NCI-H345 treated with DMSO at 0.1 percent for 48 hours (cell line): ENCODE results near the gene RNASEH2C.
"Not testable (repeated sequence)": the region's sequence is repeated elsewhere in the genome, so short reads cannot be mapped to it uniquely, and the experiment has no call there.

Experiments
- DNase-seq: peaks from one replicate; lab custom pipeline; 2025; ENCODE audit not compliant: unreplicated experiment; lab: John Stamatoyannopoulos, UW

Gene RNASEH2C

GRCh38 chr11:65717906-65718305, 2.7 kb downstream of the RNASEH2C start:
- DNase-seq, result no peak

GRCh38 chr11:65716774-65717405, 3.7 kb downstream of the RNASEH2C start:
- no peak for DNase-seq

GRCh38 chr11:65716302-65716701, 4.3 kb downstream of the RNASEH2C start:
- DNase-seq, result no peak

GRCh38 chr11:65714433-65714832, 6.2 kb downstream of the RNASEH2C start:
- DNase-seq, result no peak

GRCh38 chr11:65713212-65713969, 7.2 kb downstream of the RNASEH2C start:
- no peak for DNase-seq

- no peak for DNase-seq
Measured at GRCh38 chr11:65712633-65713076, 7.9 kb downstream of the RNASEH2C start.

- DNase-seq, result peak; percentile 94
Measured at GRCh38 chr11:65711785-65712632, 8.6 kb downstream of the RNASEH2C start, which contains the start of gene KAT5. TSS of gene KAT5 (plus strand) at chr11:65712252. CDS start at chr11:65712268, 16 bp downstream.

- no peak for DNase-seq
Measured at GRCh38 chr11:65710421-65710820, 10.2 kb downstream of the RNASEH2C start.

GRCh38 chr11:65709661-65710060, 10.9 kb downstream of the RNASEH2C start:
- DNase-seq, result no peak

GRCh38 chr11:65708451-65708850, 12.1 kb downstream of the RNASEH2C start:
- no peak for DNase-seq

GRCh38 chr11:65707002-65707401, 13.6 kb downstream of the RNASEH2C start:
- DNase-seq, result not testable (repeated sequence)

- not testable (repeated sequence) for DNase-seq
Measured at GRCh38 chr11:65706303-65706763, 14.3 kb downstream of the RNASEH2C start.

GRCh38 chr11:65703846-65704245, 16.8 kb downstream of the RNASEH2C start:
- DNase-seq, result no peak

GRCh38 chr11:65701686-65702085, 18.9 kb downstream of the RNASEH2C start:
- no peak for DNase-seq

- peak; percentile 16 for DNase-seq
Measured at GRCh38 chr11:65700399-65700798, 20.2 kb downstream of the RNASEH2C start.

- no peak for DNase-seq
Measured at GRCh38 chr11:65699306-65699705, 21.3 kb downstream of the RNASEH2C start.

- DNase-seq, result no peak
Measured at GRCh38 chr11:65698205-65698604, 22.4 kb downstream of the RNASEH2C start.

- DNase-seq, result no peak
Measured at GRCh38 chr11:65696802-65697552, 23.6 kb downstream of the RNASEH2C start.

- DNase-seq, result peak; percentile 98
Measured at GRCh38 chr11:65695459-65696241, 24.9 kb downstream of the RNASEH2C start.

GRCh38 chr11:65692367-65692766, 28.2 kb downstream of the RNASEH2C start:
- no peak for DNase-seq
